Inflammatory macrophage (primary cell): Measurements from ENCODE around the gene OR5B2.
"Not testable (repeated sequence)": the region's sequence is repeated elsewhere in the genome, so short reads cannot be mapped to it uniquely, and the experiment has no call there.

ENCODE experiments used
- DNase-seq, 2 donors: peaks; one replicate each; pipeline ENCODE4 v3.0.0-alpha.2; 2020 to 2022
- total RNA-seq, 18 experiments: gene quantifications; one replicate each; lab custom pipeline; 2026; ENCODE audit warnings: mixed read lengths in 6 of 18, inconsistent platforms in 2 of 18; lab: John Stamatoyannopoulos, UW

Gene OR5B2
- 0 to 0.12 (median 0) reads per million in 18 experiments for total RNA-seq

GRCh38 chr11:58428021-58428420 lies at the start of gene OR5B2:
Gene OR5B2, minus strand, starts transcription at chr11:58428121. Its CDS starts 4,860 bp downstream, at chr11:58423261.
- DNase-seq: no peak

GRCh38 chr11:58471892-58472291 lies 44.0 kb upstream of the OR5B2 start:
- no peak for DNase-seq

- DNase-seq: no peak
These were observed 38.4 kb upstream of the OR5B2 start for GRCh38 chr11:58466293-58466692.

- DNase-seq: no peak
These were observed 37.8 kb upstream of the OR5B2 start for GRCh38 chr11:58465690-58466089.

- no peak for DNase-seq
These were observed 23.7 kb upstream of the OR5B2 start for GRCh38 chr11:58451585-58451984.

DNA sequence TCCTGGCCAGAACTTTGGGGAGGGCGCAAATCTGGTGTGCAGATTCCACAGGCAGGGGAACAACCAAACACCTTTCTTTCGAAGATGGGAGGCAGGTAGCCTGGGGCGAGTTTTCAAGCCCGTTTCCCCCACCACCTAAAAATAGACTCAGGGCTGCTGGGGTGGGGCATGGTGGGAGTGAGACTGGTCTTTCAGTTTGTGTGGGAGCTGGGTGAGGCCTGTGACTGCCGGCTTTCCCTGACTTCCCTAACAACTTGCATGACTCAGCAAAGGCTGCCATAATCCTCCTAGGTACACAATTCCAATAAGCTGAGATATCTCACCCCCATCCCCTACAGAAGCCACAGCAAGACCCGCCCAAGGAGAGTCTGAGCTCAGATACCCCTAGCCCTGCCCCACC lies 18.4 kb upstream of the OR5B2 start:
- no peak for DNase-seq

GRCh38 chr11:58444300-58444699 lies 16.4 kb upstream of the OR5B2 start:
- no peak for DNase-seq

DNA sequence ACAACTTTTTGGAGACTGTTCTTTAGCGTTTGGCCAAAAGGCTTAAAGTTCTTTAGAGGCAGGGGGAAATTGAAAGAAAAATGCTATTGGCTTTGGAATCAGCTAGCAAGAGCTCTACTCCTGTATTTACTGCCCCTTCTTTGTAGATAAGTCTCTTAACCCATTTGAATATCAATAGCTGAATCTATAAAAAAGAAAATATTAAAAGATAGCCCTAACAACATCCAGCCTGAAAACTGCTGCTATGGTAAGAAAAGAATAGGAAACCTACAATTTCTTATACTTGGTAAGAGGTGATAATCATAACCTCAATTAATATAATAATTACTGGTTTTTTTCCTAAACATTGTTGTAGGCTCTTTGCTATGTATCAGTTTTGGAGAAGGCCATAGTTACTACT lies 14.2 kb upstream of the OR5B2 start, which contains the start of gene OR5B12:
OR5B12 (minus strand) TSS at position 101 of the 400 bp plus-strand sequence. CDS start 2,085 bp downstream, outside the sequence.
- DNase-seq: no peak

- no peak for DNase-seq
These were observed 10.6 kb upstream of the OR5B2 start for GRCh38 chr11:58438486-58438885.

- no peak for DNase-seq
These were observed 6.3 kb upstream of the OR5B2 start for GRCh38 chr11:58434217-58434616.

GRCh38 chr11:58433638-58434203 lies 5.8 kb upstream of the OR5B2 start:
- DNase-seq: no peak

GRCh38 chr11:58429273-58429672 lies 1.4 kb upstream of the OR5B2 start:
- DNase-seq: no peak

GRCh38 chr11:58406774-58407173 lies 21.1 kb downstream of the OR5B2 start, which contains the start of gene OR5B3:
Gene OR5B3, minus strand, starts transcription at chr11:58406874. Its CDS starts 3,465 bp downstream, at chr11:58403409.
- DNase-seq: no peak

- DNase-seq: not testable (repeated sequence)
These were observed 28.3 kb downstream of the OR5B2 start for GRCh38 chr11:58399622-58400021.

DNA sequence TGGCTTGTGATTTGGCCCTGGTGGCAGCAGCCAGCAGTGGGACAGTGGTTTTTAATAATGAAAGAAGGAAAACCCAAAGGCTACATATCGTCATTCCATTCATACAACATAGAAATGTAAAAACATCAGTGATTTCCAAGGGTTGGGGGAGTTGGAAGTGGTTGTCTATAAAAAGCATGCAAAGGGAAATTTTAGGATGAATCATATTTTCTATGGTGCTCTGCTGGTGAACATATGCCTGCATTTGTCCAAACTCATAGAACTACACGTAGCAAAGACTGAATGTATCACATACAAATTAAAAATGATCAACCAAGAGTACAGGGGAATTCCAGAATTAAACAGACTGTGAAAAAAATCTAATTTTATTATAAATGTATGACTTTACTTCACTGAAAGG lies 32.3 kb downstream of the OR5B2 start:
- DNase-seq: no peak

GRCh38 chr11:58394195-58394594 lies 33.7 kb downstream of the OR5B2 start:
- no peak for DNase-seq

- DNase-seq: no peak
These were observed 35.2 kb downstream of the OR5B2 start for GRCh38 chr11:58392746-58393145.

DNA sequence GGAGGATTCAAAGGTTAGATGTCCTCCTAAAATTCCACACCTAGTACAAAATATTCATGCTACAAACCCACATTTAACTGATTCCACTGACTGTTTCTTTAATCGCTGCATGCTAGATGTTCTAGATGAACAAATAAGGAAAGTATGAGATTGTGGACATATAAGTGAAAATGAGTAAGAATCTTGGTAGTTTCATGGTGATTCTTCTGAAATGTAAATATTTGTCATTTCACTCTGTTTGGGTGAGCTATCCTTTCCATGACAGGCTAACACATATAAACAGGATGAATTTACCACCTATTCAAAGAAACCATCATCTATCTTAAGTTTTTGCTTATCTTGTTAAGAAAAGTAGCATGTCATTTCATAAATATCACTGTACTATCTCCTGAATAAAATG lies 36.0 kb downstream of the OR5B2 start:
- DNase-seq: no peak

GRCh38 chr11:58390551-58391063 lies 37.3 kb downstream of the OR5B2 start:
- no peak for DNase-seq
